Fibroblast of skin of back (primary cell): ENCODE data around the gene PCNX1.
"Not testable (repeated sequence)": the region's sequence is repeated elsewhere in the genome, so short reads cannot be mapped to it uniquely, and the experiment has no call there.

Experiments used
- DNase-seq: peaks from one replicate; pipeline ENCODE4 v3.0.0-alpha.2; 2013

Gene PCNX1

DNA sequence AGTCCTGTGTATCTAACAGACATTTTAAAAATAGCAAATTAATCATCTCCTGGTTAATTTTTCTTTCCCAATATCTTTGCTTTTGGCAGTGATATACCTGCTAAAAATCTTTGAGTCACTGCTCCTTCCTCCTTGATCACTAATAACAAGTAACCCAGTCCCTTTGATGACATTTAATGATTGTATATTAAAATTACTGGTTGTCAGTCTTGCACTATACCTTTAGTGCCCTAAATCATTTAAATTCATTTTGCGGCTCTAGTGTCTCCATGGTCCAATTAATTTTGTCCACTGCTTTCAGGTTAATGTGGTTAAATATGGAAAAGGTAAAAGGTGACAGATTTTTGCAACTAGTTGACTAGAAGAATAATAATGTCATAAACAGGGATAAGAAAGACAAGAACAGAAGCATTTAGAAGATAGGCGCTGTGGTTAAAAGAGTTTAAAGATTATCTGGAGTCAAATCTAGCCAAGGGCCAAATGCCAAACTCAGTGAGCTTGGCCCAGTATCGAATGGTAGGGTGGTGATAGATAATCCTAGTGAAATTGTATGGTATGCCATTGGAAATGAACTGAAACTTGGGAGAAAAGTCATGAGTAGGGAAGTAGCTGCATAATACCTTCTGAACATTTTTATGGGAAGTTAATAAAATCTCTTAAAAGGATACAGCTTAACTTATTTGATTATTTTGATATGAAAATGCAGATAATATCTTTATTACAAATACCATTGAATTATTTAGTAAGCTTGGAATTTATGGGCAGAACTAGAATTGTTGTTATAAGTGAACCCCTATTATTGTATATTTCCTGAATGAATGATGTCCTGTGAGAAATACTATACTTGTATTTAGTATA lies 115.0 kb downstream of the PCNX1 start:
- no peak for DNase-seq

DNA sequence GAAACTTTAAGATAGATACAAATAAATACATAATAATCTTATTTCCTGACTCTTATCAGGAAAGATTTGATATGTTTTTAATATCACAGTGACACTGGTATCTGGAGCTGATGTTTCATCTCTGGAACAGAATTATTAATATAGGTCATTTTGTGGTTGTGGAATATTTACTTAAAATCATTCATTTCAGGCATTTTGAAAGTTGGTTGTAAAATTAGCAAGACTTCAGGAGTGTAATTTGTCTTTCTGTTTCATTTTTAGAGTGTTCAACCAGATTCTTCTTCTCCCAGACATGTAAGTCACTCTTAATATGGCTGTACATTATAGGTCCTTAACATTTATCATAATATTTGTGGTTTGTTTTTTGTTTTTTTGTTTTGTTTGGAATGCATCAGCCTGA lies 115.7 kb downstream of the PCNX1 start:
- DNase-seq = no peak

DNA sequence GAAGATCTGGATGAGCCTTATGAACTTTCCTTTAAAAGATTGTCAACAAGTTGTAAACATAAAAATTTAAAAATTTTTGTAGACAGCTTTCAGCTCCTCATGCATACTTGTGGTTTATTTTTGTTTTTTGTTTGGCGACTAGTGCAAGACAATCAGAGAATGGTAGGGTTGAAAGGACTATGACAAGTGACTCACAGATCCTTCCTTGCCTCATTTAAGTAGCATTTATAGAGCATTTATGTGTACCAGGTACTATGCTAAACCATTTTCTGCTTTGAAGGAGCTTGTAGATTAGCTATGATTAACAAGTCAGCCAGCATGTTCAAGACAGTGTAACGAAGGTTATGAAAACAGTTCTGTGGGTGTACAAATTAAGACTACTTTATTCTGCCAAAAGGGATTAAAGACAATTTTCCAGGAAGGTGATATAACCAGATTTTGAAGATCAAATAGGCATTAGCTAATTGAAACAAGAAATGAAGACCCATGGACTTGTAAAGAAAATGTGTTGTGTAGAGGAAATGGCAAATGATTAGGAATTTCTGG lies 122.0 kb downstream of the PCNX1 start:
- DNase-seq = no peak

DNA sequence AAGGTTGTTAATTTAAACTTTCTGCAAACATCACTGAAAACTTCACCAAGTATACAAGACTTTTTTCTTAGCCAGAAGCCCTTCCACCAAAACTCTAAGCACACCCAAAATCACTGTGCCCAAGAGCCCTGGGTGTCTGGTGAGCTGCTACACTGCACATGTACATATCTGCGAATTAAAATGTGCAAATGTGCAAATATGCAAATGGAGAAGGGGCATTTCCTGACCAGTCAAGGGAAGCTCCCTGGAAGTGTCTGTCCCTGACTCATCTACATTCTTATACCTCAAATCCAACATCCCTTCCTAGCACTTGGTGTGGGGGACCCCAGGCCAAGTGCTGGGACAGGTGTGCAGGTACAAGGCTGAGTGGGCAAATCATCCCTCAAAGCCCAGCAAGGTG lies 123.7 kb downstream of the PCNX1 start:
- no peak for DNase-seq

- DNase-seq = no peak
These were observed 129.2 kb downstream of the PCNX1 start for GRCh38 chr14:71036433-71036832.

DNA sequence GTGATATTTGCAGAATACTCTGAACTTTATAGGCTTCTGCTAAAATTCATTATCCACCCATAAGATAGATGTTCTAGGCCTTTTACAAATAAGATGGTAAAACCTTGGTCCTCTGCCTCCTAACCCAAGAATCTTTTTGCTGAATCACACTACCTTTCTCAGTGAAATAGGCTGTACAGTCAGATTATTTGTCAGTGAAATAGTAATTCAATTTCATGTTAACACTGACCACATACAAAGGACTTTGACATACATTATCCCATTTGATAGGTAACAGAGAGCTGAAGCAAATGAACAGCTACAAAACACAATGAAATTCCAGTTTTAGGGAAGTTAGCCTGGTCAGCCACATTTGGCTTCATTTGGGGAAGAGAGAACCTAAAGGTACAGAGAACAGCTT lies 141.1 kb downstream of the PCNX1 start:
- no peak for DNase-seq

DNA sequence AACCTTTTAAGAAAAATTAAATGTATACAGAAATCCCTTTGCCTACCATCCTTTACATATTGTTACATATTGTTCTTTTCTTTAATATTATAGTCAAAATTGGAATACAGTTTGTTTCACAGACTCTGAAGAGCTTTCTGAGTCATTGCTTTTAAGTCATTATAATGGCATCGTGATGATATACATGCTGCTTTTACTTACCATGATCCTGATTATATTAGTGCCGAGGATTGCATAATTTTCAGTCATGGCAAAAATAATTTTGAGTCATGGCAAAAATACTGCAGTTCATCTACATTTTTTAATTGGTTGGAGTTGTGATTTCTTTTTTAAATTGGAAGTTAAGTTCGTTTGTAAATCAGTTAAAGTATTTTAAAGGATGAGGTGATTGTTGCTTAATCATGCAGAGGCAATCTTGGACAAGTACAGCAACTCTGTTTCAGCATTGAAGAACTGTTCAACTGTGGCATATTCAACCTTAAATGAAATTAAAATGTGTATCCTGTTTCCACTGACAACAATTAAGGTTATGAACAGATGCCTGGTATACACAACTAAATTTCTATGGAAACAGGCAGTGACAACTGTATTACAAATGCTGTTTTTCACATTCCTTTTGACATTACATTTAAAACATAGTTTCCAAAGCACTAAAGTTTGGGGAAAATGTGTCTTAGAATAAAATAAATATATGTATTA lies 142.3 kb downstream of the PCNX1 start:
- DNase-seq = peak; percentile 8

- DNase-seq = peak; percentile 26
These were observed 143.1 kb downstream of the PCNX1 start for GRCh38 chr14:71050227-71050823.

DNA sequence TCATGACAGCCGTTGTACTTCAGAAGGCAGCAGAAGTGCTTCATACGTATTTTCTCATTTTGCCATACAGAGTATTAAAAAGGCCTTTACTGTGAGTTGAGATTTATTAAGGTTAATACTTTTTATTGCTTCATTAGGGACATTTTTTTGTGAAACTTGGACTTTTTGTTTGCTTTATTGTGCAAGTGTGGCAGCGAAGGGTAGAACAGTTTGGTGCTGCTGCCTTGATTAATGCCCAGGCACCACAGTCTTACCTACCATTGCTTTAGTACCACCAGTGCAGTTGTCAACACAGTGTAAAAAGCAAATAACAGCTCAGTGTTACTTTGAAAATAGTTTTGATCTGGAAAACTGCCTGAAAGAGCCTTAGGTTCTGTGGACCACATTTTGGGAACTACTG lies 147.4 kb downstream of the PCNX1 start:
- DNase-seq = no peak

DNA sequence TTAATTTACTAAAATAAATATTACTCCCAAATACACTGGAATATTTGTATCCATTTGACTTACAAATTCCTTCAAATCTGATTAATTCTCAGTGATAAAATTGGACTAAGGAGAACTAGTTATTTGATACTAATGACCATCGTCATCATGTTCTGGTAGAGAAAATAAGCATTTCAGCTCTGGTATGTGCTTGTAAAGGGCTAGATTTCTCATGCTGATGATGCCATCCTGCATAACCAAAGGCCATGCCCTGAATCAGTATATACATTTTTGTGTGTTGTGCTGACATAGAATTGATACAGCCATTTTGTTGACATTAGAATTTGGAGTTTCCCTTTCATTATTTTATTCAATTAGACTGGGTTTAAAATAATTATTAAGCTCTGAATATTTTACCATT lies 148.9 kb downstream of the PCNX1 start:
- peak; percentile 9 for DNase-seq

- peak; percentile 5 for DNase-seq
These were observed 153.0 kb downstream of the PCNX1 start for GRCh38 chr14:71060274-71060673.

DNA sequence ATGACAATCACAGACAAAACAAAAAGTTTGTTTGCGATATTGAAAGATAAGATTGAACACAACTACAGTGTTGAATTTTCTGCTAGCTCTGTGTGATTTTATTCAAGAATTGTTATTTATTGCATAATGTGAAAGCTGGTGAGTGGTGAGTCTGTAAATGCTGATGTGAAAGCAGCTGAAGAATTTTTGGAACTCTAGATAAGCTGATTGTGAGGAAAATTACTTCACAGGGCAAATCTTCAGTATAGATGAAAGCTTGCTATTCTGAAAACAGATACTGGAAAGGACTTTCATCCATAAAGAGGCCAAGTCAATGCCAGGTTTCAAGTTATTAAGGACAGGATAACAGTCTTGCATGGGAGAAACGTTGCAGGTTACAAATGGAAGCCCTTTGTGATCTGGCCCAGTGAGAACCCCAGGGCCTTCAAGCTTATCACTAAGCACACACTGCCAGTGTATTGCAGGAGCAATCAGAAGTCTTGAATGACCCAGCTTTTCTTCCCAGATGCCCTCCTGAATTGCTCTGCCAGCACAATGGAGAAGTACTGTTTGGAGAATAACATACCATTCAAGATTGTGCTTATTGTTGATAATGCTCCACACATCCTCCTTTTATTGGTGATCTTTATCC lies 153.7 kb downstream of the PCNX1 start:
- peak; percentile 27 for DNase-seq

DNA sequence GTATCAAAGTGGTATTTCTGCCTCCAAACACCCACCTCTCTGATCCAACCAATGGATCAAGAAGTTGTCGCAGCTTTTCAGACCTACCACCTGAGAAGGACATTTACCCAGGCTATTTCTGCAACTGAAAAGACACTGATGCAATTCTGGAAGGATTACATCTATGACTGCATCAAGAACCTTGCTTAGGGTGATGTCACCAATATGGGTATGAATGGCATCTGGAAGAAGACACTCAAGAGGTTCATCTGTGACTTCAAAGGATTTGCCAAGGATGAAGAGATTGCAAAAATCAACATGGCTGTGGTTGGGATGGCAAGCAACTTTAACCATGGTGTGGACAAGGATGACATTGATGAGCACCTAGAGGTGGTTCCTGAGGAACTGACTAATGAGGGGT lies 154.2 kb downstream of the PCNX1 start:
- DNase-seq = peak; percentile 41

DNA sequence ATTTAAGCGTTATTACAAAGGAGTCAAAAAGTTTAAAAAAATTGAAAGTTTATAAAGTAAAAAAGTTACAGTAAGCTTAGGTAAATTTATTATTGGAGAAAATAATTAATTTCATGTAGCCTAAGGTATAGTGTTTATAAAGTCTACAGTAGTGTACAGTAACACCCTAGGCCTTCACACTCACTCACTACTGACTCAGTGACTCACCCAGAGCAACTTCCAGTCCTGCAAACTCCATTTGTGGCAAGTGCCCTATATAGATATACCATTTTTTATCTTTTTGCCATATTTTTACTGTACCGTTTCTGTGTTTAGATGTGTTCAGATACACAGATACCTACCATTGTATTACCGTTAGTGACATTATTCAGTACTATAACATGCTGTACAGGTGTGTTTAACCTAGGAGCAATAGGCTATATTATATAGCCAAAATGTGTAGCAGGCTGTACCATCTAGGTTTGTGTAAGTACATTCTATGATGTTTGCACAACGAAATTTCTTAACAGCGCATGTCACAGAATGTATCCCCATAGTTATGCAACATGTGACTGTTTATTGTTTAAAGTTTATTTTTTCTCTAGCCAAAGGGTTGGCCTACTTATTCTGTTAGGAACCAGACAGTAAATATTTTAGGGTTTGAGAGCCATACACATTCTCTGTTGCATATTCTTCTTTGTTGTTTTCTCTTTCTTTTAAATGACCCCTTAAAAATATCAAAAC lies 155.5 kb downstream of the PCNX1 start:
- DNase-seq = peak; percentile 12

DNA sequence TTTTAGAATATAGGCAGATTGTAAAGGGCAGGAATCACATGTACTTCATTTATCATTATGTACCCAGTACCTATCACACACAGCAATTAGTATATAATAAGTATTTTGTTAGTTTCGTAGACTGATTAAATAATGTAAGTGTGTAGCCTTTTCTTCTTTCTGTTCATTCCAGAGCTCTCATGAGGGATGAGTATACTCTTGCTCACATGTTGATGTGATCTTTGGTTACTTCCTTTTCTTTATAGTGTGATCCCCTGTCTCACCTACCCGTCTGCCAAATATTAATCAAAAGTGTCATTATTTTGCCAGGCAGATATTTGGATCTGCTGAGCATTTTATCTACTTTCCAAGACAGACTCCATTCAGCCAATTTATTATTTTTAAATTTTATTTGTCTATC lies 156.1 kb downstream of the PCNX1 start:
- no peak for DNase-seq

DNA sequence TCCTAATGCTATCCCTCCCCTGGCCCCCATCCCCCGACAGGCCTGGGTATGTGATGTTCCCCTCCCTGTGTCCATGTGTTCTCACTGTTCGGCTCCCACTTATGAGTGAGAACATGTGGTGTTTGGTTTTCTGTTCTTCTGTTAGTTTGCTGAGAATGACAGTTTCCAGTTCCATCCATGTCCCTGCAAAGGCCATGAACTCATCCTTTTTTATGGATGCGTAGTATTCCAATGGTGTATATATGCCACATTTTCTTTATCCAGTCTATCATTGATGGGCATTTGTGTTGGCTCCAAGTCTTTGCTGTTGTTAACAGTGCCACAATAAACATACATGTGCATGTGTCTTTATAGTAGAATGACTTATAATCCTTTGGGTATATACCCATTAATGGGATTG lies 157.5 kb downstream of the PCNX1 start:
- not testable (repeated sequence) for DNase-seq

GRCh38 chr14:71070169-71070568 lies 162.9 kb downstream of the PCNX1 start:
- peak; percentile 51 for DNase-seq

- no peak for DNase-seq
These were observed 163.8 kb downstream of the PCNX1 start for GRCh38 chr14:71071042-71071441.

GRCh38 chr14:71076462-71077092 lies 169.3 kb downstream of the PCNX1 start:
- DNase-seq = no peak

DNA sequence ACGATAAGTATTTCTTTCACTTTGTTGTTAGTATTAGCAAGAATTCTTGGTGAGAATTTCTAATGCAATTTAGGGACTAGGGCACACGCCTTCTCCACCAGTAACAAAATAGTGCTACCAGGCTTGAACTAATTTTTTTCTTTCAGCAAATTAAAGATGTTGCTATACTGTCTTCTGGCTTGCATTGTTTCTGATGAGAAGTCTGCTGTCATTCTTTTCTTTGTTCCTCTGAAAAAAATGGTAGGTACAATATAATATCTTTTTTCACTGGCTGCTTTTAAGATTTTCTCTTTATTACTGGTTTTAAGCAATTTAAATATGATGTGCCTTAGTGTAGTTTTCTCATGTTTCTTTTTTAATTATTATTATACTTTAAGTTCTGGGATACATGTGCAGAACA lies 171.2 kb downstream of the PCNX1 start:
- no peak for DNase-seq

DNA sequence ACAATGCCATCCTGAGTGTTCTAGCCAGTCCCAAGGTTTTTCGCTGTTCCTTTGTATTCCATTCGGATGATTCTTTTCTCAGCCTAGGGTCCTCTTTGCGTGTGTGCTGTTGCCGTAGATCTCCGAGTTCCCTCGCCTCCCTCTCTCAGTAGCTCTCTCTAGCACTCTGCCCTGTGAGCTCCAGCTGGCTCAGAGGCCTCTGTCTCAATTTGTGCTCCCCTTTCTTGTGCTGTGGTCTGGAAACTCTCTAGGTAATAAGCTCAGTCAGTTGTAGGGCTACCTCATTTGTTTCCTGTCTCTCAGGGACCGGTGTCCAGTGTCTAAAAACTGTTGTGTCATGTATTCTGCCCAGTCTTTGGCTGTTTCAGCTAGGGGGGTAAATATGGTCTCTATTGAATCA lies 179.3 kb downstream of the PCNX1 start:
- no peak for DNase-seq

GRCh38 chr14:71089971-71090370 lies 182.7 kb downstream of the PCNX1 start:
- peak; percentile 77 for DNase-seq
